Stimulated activated CD8-positive, alpha-beta memory T cell treated with anti-CD3 and anti-CD28 coated beads, Interleukin-4, amount 100 ng/mL, for 1 hour (primary cell): ENCODE results near the gene PRKAB2.
A peak's percentile ranks its signal among the peaks of the same experiment; 100 is the strongest.
"Not testable (repeated sequence)": the region's sequence is repeated elsewhere in the genome, so short reads cannot be mapped to it uniquely, and the experiment has no call there.

ENCODE experiments used
- DNase-seq, 2 donors: peaks; one replicate each; pipeline ENCODE4 v3.0.0-alpha.2; 2020; ENCODE audit warnings: low read depth in 2 of 2, low spot score in 1 of 2

The PRKAB2 gene, protein sequence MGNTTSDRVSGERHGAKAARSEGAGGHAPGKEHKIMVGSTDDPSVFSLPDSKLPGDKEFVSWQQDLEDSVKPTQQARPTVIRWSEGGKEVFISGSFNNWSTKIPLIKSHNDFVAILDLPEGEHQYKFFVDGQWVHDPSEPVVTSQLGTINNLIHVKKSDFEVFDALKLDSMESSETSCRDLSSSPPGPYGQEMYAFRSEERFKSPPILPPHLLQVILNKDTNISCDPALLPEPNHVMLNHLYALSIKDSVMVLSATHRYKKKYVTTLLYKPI

GRCh38 chr1:147172168-147173016, at the start of gene PRKAB2:
PRKAB2 (minus strand) TSS chr1:147172470; CDS start chr1:147172144, 326 bp downstream.
- peak; percentile 71 to 82 for DNase-seq

DNA sequence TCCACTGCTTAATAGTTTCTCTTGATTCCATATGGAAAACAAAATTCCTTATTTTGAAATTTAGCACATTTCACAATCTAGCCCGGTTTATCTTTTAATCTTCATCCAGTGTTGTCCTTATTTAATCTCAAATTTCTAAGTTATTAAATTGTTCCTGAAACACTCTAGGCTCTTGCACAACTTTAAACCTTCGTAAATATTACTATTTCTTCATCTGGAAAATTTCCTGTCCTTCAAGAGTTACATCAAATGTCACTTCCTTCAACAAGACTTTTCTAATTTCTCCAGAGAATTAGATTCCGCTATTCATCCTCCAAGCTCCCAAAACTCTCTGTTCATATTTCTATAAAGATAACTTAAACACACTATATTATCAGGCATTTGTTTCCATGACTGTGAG, 46.3 kb upstream of the PRKAB2 start:
- no peak for DNase-seq

DNA sequence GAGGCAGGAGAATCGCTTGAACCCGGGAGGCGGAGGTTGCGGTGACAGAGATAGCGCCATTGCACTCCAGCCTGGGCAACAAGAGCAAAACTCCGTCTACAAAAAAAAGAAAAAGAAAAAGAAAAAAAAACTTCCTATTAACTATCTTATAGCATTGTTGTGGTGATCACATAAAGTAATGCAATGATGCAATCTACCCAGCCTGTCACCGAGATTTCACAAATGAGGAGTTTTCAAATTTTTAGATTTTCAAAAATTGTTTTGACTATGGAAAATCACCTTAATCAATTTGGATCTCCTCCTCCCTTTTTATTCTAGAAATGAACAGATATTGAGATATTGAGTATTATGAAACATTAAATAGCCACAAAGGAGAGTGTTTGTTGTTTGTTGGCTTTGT, 44.9 kb upstream of the PRKAB2 start:
- DNase-seq = no peak

DNA sequence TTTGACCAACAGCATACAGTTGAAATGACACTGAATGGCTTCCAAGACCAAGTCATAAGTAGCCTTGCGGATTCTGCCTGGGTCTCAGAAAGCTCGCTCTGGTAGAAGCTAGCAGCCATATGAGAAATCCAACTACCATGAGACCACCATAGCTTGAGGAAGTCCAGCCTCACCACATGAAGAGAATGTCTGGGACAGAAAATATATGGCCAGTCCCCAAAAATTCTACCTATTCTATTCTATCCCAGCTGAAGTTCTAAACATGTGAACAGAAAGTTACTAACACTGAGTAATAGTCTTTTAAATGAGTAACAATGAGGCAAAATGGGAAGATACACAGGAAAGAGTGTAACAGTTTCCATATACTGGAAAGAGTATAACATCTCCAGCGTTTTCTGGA, 43.9 kb upstream of the PRKAB2 start:
- no peak for DNase-seq

- DNase-seq = no peak
These were observed 43.3 kb upstream of the PRKAB2 start for GRCh38 chr1:147215540-147215916.

GRCh38 chr1:147214842-147215539, 42.7 kb upstream of the PRKAB2 start:
- DNase-seq = no peak

DNA sequence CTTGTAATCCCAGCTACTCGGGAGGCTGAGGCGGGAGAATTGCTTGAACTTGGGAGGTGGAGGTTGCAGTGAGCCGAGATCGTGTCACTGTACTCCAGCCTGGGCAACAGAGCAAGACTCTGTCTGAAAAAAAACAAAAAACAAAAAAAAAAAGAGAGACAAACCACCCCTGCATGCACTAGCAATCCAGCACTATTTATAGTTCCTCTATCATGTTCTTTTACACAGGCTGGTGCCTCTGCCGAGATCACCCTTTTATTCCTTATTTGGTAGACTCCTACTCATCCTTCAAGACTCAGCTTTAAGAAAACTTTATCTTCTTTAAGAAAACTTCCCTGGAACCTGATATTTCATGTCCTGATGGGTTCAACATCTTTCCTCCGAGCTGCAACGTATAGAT, 42.1 kb upstream of the PRKAB2 start:
- DNase-seq = no peak

- no peak for DNase-seq
These were observed 41.0 kb upstream of the PRKAB2 start for GRCh38 chr1:147213271-147213670.

DNA sequence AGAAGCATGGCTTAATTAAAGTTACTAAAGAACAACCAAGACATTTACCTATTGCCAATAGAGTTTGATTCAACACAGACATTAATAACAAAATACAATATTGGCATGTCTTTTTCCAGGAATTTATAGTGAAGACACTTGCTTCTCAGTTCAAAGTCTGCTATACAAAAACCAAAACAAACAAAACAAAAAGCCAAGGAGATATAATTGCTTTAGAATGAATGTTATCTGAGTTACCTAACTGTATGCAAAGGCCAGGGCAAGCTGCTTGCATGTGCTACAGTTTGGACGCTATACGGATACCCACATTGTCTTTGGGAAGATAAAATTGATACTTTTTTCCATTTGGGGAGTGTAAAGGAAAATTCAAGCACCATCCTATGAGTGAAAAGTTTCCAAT, 39.3 kb upstream of the PRKAB2 start:
- DNase-seq = no peak

GRCh38 chr1:147210987-147211386, 38.7 kb upstream of the PRKAB2 start:
- no peak for DNase-seq

- DNase-seq = no peak
These were observed 37.9 kb upstream of the PRKAB2 start for GRCh38 chr1:147209825-147210821.

DNA sequence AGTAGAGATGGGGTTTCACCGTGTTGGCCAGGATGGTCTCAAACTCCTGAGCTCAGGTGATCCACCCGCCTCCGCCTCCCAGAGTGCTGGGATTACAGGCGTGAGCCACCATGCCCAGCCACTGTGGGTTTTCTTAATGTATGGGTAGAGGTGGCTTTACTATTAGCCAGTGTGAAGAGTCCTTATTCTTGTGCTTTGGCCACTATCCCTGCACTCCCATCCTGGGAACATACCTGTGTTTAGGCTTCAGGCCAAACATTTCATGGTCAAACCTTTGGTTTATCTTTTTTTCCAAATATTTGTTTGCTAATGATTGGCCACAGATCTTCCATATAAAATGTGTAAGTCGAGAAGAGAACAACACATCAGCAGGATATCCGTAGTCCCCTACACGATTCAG, 36.3 kb upstream of the PRKAB2 start:
- no peak for DNase-seq

GRCh38 chr1:147207192-147207591, 34.9 kb upstream of the PRKAB2 start:
- DNase-seq = no peak

DNA sequence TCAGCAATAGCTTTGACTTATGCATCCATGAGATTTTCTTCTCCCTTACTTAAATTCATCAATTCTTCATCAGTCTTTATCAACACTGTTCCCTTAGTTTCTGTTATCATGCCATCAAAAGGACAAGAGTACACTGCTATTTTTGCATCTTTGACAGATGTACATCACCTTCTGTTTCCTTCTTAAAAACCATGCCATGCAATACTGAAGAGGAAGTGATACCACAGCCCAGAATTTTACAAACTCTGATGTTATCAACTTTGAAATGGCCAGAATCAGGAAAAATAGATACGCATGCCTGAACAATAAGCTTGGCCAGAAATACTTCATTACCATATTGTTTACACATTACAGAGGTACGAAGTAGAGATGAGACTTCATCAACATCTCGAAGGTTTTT, 31.8 kb upstream of the PRKAB2 start:
- no peak for DNase-seq

- DNase-seq = no peak
These were observed 30.3 kb upstream of the PRKAB2 start for GRCh38 chr1:147202576-147202975.

- DNase-seq = no peak
These were observed 29.5 kb upstream of the PRKAB2 start for GRCh38 chr1:147201786-147202185.

- no peak for DNase-seq
These were observed 29.0 kb upstream of the PRKAB2 start for GRCh38 chr1:147201276-147201675.

DNA sequence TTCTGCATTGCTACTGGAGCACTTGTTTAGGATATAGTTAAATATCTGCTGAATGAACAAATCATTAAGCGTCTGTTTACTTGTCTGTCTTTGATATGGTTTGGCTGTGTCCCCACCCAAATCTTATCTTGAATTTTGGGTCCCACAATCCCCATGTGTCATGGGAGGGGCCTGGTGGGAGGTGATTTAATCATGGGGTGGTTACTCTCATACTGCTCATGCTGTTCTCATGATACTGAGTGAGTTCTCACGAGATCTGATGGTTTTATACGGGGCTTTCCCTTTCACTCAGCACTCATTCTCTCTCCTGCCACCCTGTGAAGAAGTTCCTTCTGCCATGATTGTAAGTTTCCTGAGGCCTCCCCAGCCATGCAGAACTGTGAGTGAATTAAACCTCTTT, 25.1 kb upstream of the PRKAB2 start:
- DNase-seq = not testable (repeated sequence)

DNA sequence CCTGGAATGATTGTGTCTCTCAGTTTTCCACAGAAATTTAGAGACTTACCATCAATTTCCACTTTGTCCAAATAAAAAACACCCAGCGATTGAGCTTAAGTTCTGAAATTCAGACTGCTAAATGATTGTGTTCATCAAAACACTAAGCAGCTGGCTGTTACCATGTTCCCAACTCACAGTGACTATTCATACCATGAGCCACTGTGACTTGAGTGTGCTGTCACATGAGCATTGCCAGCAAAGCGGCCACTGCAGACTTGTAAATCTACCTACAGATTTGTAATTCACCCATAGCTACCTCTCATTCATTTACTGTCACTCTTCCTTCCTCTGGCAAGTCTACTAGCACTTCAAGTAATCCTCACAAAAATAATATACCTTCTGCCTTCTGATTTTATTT, 17.2 kb upstream of the PRKAB2 start:
- DNase-seq = no peak

GRCh38 chr1:147185432-147185831, 13.2 kb upstream of the PRKAB2 start:
- no peak for DNase-seq
